ENCODE data around the gene EIF2B4. TPM values are rescaled to one million over a fixed set of nuclear protein-coding genes. Genes with fewer than 3 reads are reported as not detected.

Gene EIF2B4
- polyA plus RNA-seq, 2 of the 4 experiments (the other 2 are of a cell fraction), result 62.8 to 73.5 TPM

GRCh38 chr2:27370816-27371620 lies 880 bp upstream of the EIF2B4 start (continued):
- TF ChIP-seq HOXB13 (CRISPR knock-in tag; IDR thresholded peaks at IDR 0.05; ENCODE audit: low read depth), result no peak
- no peak for TF ChIP-seq ZFP36 (IDR thresholded peaks at IDR 0.05; ENCODE audit: borderline replicate concordance, partially characterized antibody)
- no peak for TF ChIP-seq RFX5 (IDR thresholded peaks at IDR 0.05)
- no peak for TF ChIP-seq RNF2 (IDR thresholded peaks at IDR 0.05; ENCODE audit: borderline replicate concordance, low read depth)
- TF ChIP-seq, protein P1, sequence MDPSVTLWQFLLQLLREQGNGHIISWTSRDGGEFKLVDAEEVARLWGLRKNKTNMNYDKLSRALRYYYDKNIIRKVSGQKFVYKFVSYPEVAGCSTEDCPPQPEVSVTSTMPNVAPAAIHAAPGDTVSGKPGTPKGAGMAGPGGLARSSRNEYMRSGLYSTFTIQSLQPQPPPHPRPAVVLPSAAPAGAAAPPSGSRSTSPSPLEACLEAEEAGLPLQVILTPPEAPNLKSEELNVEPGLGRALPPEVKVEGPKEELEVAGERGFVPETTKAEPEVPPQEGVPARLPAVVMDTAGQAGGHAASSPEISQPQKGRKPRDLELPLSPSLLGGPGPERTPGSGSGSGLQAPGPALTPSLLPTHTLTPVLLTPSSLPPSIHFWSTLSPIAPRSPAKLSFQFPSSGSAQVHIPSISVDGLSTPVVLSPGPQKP (IDR thresholded peaks at IDR 0.05; ENCODE audit: low read depth, low read length), result no peak
- TF ChIP-seq FOSB (CRISPR knock-in tag; IDR thresholded peaks at IDR 0.05), result no peak
- no peak for TF ChIP-seq POLR2A (IDR thresholded peaks at IDR 0.05; ENCODE audit: low read length)
- 0 out of 2 replicates have a peak, but pooled peaks have one; percentile 36 for TF ChIP-seq ATOH8 (CRISPR knock-in tag; IDR thresholded peaks at IDR 0.05; ENCODE audit: low read depth)
- TF ChIP-seq, protein P2, sequence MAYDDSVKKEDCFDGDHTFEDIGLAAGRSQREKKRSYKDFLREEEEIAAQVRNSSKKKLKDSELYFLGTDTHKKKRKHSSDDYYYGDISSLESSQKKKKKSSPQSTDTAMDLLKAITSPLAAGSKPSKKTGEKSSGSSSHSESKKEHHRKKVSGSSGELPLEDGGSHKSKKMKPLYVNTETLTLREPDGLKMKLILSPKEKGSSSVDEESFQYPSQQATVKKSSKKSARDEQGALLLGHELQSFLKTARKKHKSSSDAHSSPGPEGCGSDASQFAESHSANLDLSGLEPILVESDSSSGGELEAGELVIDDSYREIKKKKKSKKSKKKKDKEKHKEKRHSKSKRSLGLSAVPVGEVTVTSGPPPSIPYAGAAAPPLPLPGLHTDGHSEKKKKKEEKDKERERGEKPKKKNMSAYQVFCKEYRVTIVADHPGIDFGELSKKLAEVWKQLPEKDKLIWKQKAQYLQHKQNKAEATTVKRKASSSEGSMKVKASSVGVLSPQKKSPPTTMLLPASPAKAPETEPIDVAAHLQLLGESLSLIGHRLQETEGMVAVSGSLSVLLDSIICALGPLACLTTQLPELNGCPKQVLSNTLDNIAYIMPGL (CRISPR knock-in tag; IDR thresholded peaks at IDR 0.05; ENCODE audit: borderline replicate concordance), result no peak
- TF ChIP-seq MAX (IDR thresholded peaks at IDR 0.05), result peak; percentile 92
- TF ChIP-seq EHF (CRISPR knock-in tag; IDR thresholded peaks at IDR 0.05), result no peak
- TF ChIP-seq, protein P3, sequence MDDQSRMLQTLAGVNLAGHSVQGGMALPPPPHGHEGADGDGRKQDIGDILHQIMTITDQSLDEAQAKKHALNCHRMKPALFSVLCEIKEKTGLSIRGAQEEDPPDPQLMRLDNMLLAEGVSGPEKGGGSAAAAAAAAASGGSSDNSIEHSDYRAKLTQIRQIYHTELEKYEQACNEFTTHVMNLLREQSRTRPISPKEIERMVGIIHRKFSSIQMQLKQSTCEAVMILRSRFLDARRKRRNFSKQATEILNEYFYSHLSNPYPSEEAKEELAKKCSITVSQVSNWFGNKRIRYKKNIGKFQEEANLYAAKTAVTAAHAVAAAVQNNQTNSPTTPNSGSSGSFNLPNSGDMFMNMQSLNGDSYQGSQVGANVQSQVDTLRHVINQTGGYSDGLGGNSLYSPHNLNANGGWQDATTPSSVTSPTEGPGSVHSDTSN (IDR thresholded peaks at IDR 0.05), result no peak; the same call in 1 of the 2 replicates
- TF ChIP-seq E2F6 (IDR thresholded peaks at IDR 0.05; ENCODE audit: borderline replicate concordance, low read depth), result peak; percentile 95
- no peak for TF ChIP-seq TP53 (CRISPR knock-in tag; IDR thresholded peaks at IDR 0.05)

DNA sequence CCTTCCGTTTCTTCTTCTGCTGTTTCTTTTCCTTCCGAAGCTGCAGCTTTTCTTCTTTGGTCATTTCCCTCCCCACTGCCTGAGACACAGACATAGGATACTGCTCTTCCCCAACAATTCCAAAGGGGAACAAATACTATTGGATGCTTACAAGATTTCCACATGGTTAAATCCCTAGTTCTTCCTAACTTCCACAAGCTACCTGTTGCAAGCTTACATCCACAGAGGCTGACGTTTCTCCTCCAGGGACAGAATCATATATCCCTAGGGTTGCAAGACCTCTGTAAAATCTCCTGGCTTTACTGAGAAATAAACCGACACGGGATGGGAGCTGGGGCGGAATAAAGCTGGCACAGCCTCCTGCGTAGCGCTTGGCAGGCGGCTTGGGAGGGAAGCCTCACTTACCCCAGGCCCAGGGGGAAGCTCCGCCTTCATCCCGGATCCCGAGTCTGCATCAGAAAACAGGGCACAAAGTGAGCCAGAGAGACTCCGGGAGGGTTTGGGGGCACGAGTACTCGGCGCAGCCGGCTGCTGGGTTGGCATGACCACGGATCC lies 590 bp downstream of the EIF2B4 start:
- Histone ChIP-seq H3K4me2 (peak overlapping the region; percentile 94), H3K4me1 (peaks cover 24% of the 10 kb centered on the region), H3K4me3 (peak overlapping the region; percentile 79), H3K9me3 (no peaks in the 10 kb centered on the region), H3K27ac (peak overlapping the region; percentile 89 to 95)
- ChIA-PET CTCF (interaction anchor here (0.5 to 3.9 kb wide), 28 partner anchors 9 to 355 kb away, joined by 3 to 53 read pairs (median 4); partner anchors contain the start of genes GTF3C2, MPV17 and ZNF513), POLR2A (interaction anchor here (1.1 to 5.0 kb wide), 7 partner anchors 11 to 59 kb away, joined by 3 to 26 read pairs (median 4); partner anchors contain the start of genes GTF3C2, MPV17, NRBP1 and PPM1G)
- peak in 1 of 2 experiments; percentile 91 for DNase-seq (ENCODE audit: low read depth in 1 of 2, low spot score in 1 of 2)
- peak; percentile 48 to 67 for ATAC-seq
- 13% methylated on average over 12 of the region's 18 CpGs for WGBS (ENCODE audit: missing lambda C conversion rate)
- no peak for FAIRE-seq
- TF ChIP-seq TFCP2L1 (CRISPR knock-in tag; IDR thresholded peaks at IDR 0.05) (peak; percentile 78; the same call in 1 of the 2 replicates), E2F6 (IDR thresholded peaks at IDR 0.05; ENCODE audit: borderline replicate concordance, low read depth) (0 out of 2 replicates have a peak, but pooled peaks have one; percentile 7), POLR2A (IDR thresholded peaks at IDR 0.05; ENCODE audit: low read length) (no peak)

All from A549 (cell line).